K562 (cell line): ENCODE measurements around the gene LRRC43. TPM values are rescaled to one million over a fixed set of nuclear protein-coding genes. Genes with fewer than 3 reads are reported as not detected.

ENCODE experiments used
- ATAC-seq: fragments of 200-7000 bp; cut with Tn5 transposase; 3 replicates; pipeline ENCODE4 v1.9.1; 2020; ENCODE audit warnings: moderate library complexity
- BruUV-seq: library from RNA; stranded (reverse); fragments of 400-500 nt; replicated peaks from 2 replicates; lab custom pipeline; 2021; lab: Mats Ljungman, UMichigan
- CTCF ChIA-PET: fragments of 300-600 bp; formaldehyde crosslinking; extraction: SDS; loops from one replicate; lab custom pipeline; 2021; ENCODE audit warnings: low intra/inter-chr PET ratio; lab: Yijun Ruan, JAX
- POLR2A ChIA-PET: fragments of 300-600, 350-650 bp; sonication (Branson Sonifier 250); formaldehyde crosslinking; extraction: SDS; loops from one replicate; lab custom pipeline; 2021; ENCODE audit warnings: antibody characterized with exemption, inconsistent platforms; lab: Yijun Ruan, JAX
- DNase-seq, 4 experiments: peaks; one replicate each; pipeline versions ENCODE4 v3.0.0 to v3.0.0-alpha.2; 2011 to 2018; ENCODE audit warnings: low spot score in 3 of 4, mixed read lengths in 3 of 4; ENCODE audit errors: extremely low read depth in 1 of 4
- FAIRE-seq: peaks from 2 replicates; lab custom pipeline; 2011; peaks lifted over from hg19 to GRCh38; lab: Jason Lieb, UNC
- H2AFZ ChIP-seq: 2 replicates; pipeline ENCODE4 v1.6.0; 2011; ENCODE audit warnings: low read depth, low read length, control low read depth, inconsistent platforms
- H3K27ac ChIP-seq: fragments of 200-600 bp; 3 replicates; pipeline ENCODE4 v1.8.0; 2011; ENCODE audit warnings: low read depth, mild to moderate bottlenecking, control low read depth, inconsistent platforms, low read length, moderate library complexity, mixed read lengths; ENCODE audit errors: extremely low read depth
- H3K27me3 ChIP-seq, 2 experiments: fragments of 300-600 bp in 1 of 2; 2 replicates in 1 of 2; 3 replicates in 1 of 2; pipeline versions ENCODE4 v1.6.0 to v1.8.0; 2011; ENCODE audit warnings: inconsistent platforms in 2 of 2, low read length in 2 of 2, mild to moderate bottlenecking in 1 of 2, mixed read lengths in 1 of 2, moderate library complexity in 1 of 2; ENCODE audit not compliant: control insufficient read depth in 2 of 2, insufficient read depth in 2 of 2
- H3K36me3 ChIP-seq: fragments of 300-600 bp; 3 replicates; pipeline ENCODE4 v1.8.0; 2011; ENCODE audit warnings: mild to moderate bottlenecking, low read length, inconsistent platforms; ENCODE audit not compliant: control insufficient read depth, insufficient read depth
- H3K4me1 ChIP-seq, 2 experiments: fragments of 200-600 bp in 1 of 2; replicated peaks in 1 of 2; 2 replicates in 1 of 2; 3 replicates in 1 of 2; pipeline versions ENCODE4 v1.5.1 to v1.8.0; 2011; ENCODE audit warnings: inconsistent platforms in 2 of 2, low read length in 2 of 2, mild to moderate bottlenecking in 1 of 2, mixed read lengths in 1 of 2, moderate library complexity in 1 of 2; ENCODE audit not compliant: control insufficient read depth in 2 of 2, insufficient read depth in 2 of 2
- H3K4me2 ChIP-seq: 2 replicates; pipeline ENCODE4 v1.6.1; 2011; ENCODE audit warnings: low read length, control low read depth, inconsistent platforms, mixed read lengths; ENCODE audit not compliant: insufficient read depth
- H3K4me3 ChIP-seq: fragments of 200-600 bp; sonication (generic), shearing (Covaris generic); 2 replicates; pipeline ENCODE4 v1.5.1; 2016; ENCODE audit warnings: control low read depth, inconsistent platforms
- H3K79me2 ChIP-seq: fragments of 200-600 bp; 3 replicates; pipeline ENCODE4 v1.8.0; 2011; ENCODE audit warnings: low read length, inconsistent platforms; ENCODE audit not compliant: control insufficient read depth, insufficient read depth
- H3K9ac ChIP-seq, 2 experiments: 2 replicates each; pipeline versions ENCODE4 v1.6.0 to v1.6.1; 2011; ENCODE audit warnings: low read depth in 2 of 2, low read length in 2 of 2, control low read depth in 1 of 2, inconsistent platforms in 1 of 2, mild to moderate bottlenecking in 1 of 2, mixed read lengths in 1 of 2; ENCODE audit not compliant: insufficient read depth in 1 of 2
- H3K9me1 ChIP-seq: one replicate; pipeline ENCODE4 v1.6.0; 2011; ENCODE audit warnings: inconsistent platforms, mild to moderate bottlenecking, low read length, moderate library complexity; ENCODE audit not compliant: control insufficient read depth, insufficient read depth
- H3K9me3 ChIP-seq: replicated peaks from 2 replicates; pipeline ENCODE4 v1.5.1; 2011; ENCODE audit warnings: low read depth, low read length, inconsistent platforms; ENCODE audit not compliant: control insufficient read depth, insufficient read depth
- H4K20me1 ChIP-seq: replicated peaks from 2 replicates; pipeline ENCODE4 v1.6.1; 2011; ENCODE audit warnings: low read length, inconsistent platforms, mixed read lengths; ENCODE audit not compliant: control insufficient read depth, insufficient read depth
- BCL6 ChIP-seq: fragments of 250-450 bp; sonication (Bioruptor Pico); IDR thresholded peaks from 2 replicates; pipeline ENCODE4 v1.4.0; 2020
- CREB3 ChIP-seq: fragments of 450-650 bp; conservative IDR thresholded peaks from 2 replicates; pipeline ENCODE4 v1.6.1; 2016; ENCODE audit warnings: missing genetic modification characterization, low read depth, mild to moderate bottlenecking, missing compliant biosample characterization, moderate library complexity
- DIDO1 ChIP-seq: fragments of 450-650 bp; IDR thresholded peaks from 2 replicates; pipeline ENCODE4 v1.6.1; 2016; ENCODE audit warnings: low read depth, missing biosample characterization, missing genetic modification characterization
- EHMT2 ChIP-seq: fragments of 450-650 bp; IDR thresholded peaks from 2 replicates; pipeline ENCODE4 v1.6.1; 2018; ENCODE audit warnings: antibody characterized with exemption
- FUS ChIP-seq: fragments of 200-400 bp; formaldehyde crosslinking; optimal IDR thresholded peaks from 2 replicates; pipeline ENCODE3; 2017; ENCODE audit warnings: low read depth, low read length
- GATAD2B ChIP-seq: fragments of 450-650 bp; IDR thresholded peaks from 2 replicates; pipeline ENCODE4 v1.6.1; 2017; ENCODE audit warnings: mild to moderate bottlenecking, borderline replicate concordance
- KLF6 ChIP-seq: fragments of 250-450 bp; sonication (Bioruptor Pico); IDR thresholded peaks from 2 replicates; pipeline ENCODE4 v1.4.0; 2020; ENCODE audit warnings: mild to moderate bottlenecking, moderate library complexity, borderline replicate concordance
- RAD51 ChIP-seq: fragments of 450-650 bp; IDR thresholded peaks from 2 replicates; pipeline ENCODE4 v1.7.1; 2016; ENCODE audit warnings: low read depth, mild to moderate bottlenecking, borderline replicate concordance
- SIX5 ChIP-seq, 2 experiments: IDR thresholded peaks; 2 replicates each; pipeline ENCODE4 v1.6.1; 2011; ENCODE audit warnings: low read length in 2 of 2, borderline replicate concordance in 1 of 2, low read depth in 1 of 2, mild to moderate bottlenecking in 1 of 2, moderate library complexity in 1 of 2; ENCODE audit not compliant: insufficient read depth in 1 of 2
- SMAD1 ChIP-seq: fragments of 150-350 bp; IDR thresholded peaks from 2 replicates; pipeline ENCODE4 v1.6.1; 2014; ENCODE audit warnings: low read length, low read depth; ENCODE audit not compliant: partially characterized antibody
- SRSF1 ChIP-seq: fragments of 200-400 bp; formaldehyde crosslinking; IDR thresholded peaks from 2 replicates; pipeline ENCODE4 v1.6.1; 2017; ENCODE audit warnings: mild to moderate bottlenecking, low read depth, low read length, moderate library complexity
- TARDBP ChIP-seq: fragments of 450-650 bp; IDR thresholded peaks from 2 replicates; pipeline ENCODE4 v1.6.1; 2016
- ZNF23 ChIP-seq: fragments of 250-450 bp; sonication (Bioruptor Pico); IDR thresholded peaks from 2 replicates; pipeline ENCODE4 v1.4.0; 2020; ENCODE audit warnings: mild to moderate bottlenecking
- ZNF699 ChIP-seq: fragments of 250-450 bp; sonication (Bioruptor Pico); IDR thresholded peaks from 2 replicates; pipeline ENCODE4 v1.8.0; 2021; ENCODE audit warnings: mild to moderate bottlenecking, moderate library complexity; ENCODE audit not compliant: insufficient replicate concordance
- WGBS: fragments of 100-300 bp; shearing (Covaris generic); methylation state at CpG from one replicate; pipeline ENCODE4 v1.1.6; 2016; ENCODE audit warnings: low coverage, mixed read lengths; ENCODE audit not compliant: insufficient coverage; ENCODE audit errors: missing lambda C conversion rate; 5-methylcytosine and 5-hydroxymethylcytosine counted together
- in situ Hi-C: fragments of 300-500 bp; cut with MboI; formaldehyde crosslinking; loops from 4 replicates; pipeline ENCODE4 v1.15.0; 2018; ENCODE audit warnings: inconsistent platforms, mixed read lengths
- intact Hi-C: fragments of 100-400 bp; cut with micrococcal nuclease; formaldehyde crosslinking; loops from 2 replicates; pipeline ENCODE4 v1.14.2; 2022
- polyA plus RNA-seq, 8 experiments: library from polyadenylated mRNA; depleted of rRNA in 4 of 8; stranded (reverse) in 5 of 8; unstranded in 3 of 8; fragments of >200 nt; fragmentation: Nextera tagmentation in 2 of 8; fragmentation: Illumina TruSeq in 1 of 8; extraction: Ambion mirVana in 2 of 8; extraction: Trizol in 1 of 8; gene quantifications; 2 replicates each; pipeline versions ENCODE4 v1.2.1 to v1.2.3, GENCODE V29; 2011 to 2014; ENCODE audit warnings: inconsistent platforms in 1 of 8, missing spikeins in 1 of 8
- total RNA-seq, 7 experiments: library from RNA; depleted of rRNA in 6 of 7; stranded (reverse); fragments of >200 nt in 6 of 7; fragmentation: Illumina TruSeq in 2 of 7; extraction: Trizol in 2 of 7; gene quantifications; 2 replicates each; pipeline versions ENCODE4 v1.2.1 to v1.2.3, GENCODE V29; 2011 to 2021; ENCODE audit warnings: low replicate concordance in 1 of 7
- TF ChIP-seq, protein P1 (sequence below), 2 experiments: fragments of 450-650 bp; IDR thresholded peaks; 2 replicates each; pipeline ENCODE4 v1.6.1; 2016
- TF ChIP-seq, protein P2 (sequence below): fragments of 250-450 bp; sonication (Bioruptor Pico); IDR thresholded peaks from 2 replicates; pipeline ENCODE4 v1.4.0; 2020; ENCODE audit warnings: mild to moderate bottlenecking
- TF ChIP-seq, protein P3 (sequence below): fragments of 200-800 bp; sonication (Bioruptor generic); IDR thresholded peaks from 2 replicates; pipeline ENCODE4 v1.6.1; 2017; ENCODE audit warnings: missing genetic modification characterization, missing compliant biosample characterization

LRRC43 gene
- total and polyA plus RNA-seq, 9 of the 15 experiments (the other 6 are each of a cell fraction or from before 2014, with no cell fraction given) = 0.19 TPM; not detected in 8

- in situ Hi-C loops (no loop called here), intact Hi-C loops (loop anchor here (5.0 kb wide), 1 partner anchor 41 kb away; the partner anchor contains the start of gene VPS33A)
- H3K27ac ChIP-seq = peak overlapping the region; percentile 47; the same call in 1 of the 3 replicates
- CTCF ChIA-PET = no interaction called here
- POLR2A ChIA-PET = interaction anchor here (0.6 to 11.0 kb wide), 7 partner anchors 10 to 626 kb away, joined by 3 to 149 read pairs (median 4); partner anchors contain the start of gene B3GNT4
- FAIRE-seq = no peak
- H3K79me2 ChIP-seq = peaks cover 40% of the 10 kb centered on the region
- no peaks in the 10 kb centered on the region for H3K27me3 ChIP-seq
- peak overlapping the region; percentile 23 to 88; a peak in 3 of 4 replicates for H3K9ac ChIP-seq
- H3K4me1 ChIP-seq = peaks cover 21 to 42% of the 10 kb centered on the region in 2 experiments
- H3K4me2 ChIP-seq = peak overlapping the region; percentile 81
- DNase-seq = no peak
- peaks cover 39% of the 10 kb centered on the region for H3K36me3 ChIP-seq
- peak overlapping the region; percentile 89 for H2AFZ ChIP-seq
- no peaks in the 10 kb centered on the region for H3K9me3 ChIP-seq
- no peaks in the 10 kb centered on the region for H3K9me1 ChIP-seq
- BruUV-seq = no TSS peak
- peaks cover 5% of the 10 kb centered on the region; the same call in 1 of the 2 replicates for H4K20me1 ChIP-seq
- ATAC-seq = peak; percentile 81
- H3K4me3 ChIP-seq = peak overlapping the region; percentile 32
- WGBS = 12% methylated on average over 31 of the region's 55 CpGs
- TF ChIP-seq CREB3 (tag) (no peak), FUS (no peak), DIDO1 (tag) (no peak), TARDBP (no peak), BCL6 (CRISPR knock-in tag) (no peak), ZNF699 (no peak), KLF6 (CRISPR knock-in tag) (no peak), GATAD2B (no peak), SIX5 (IDR thresholded peaks at IDR 0.05; ENCODE audit: borderline replicate concordance in 1 of 2, insufficient read depth in 1 of 2, low read depth in 1 of 2, low read length in 2 of 2) (no peak), RAD51 (no peak), ZNF23 (CRISPR knock-in tag) (no peak), EHMT2 (peak; percentile 94), SRSF1 (no peak), SMAD1 (no peak)
- TF ChIP-seq, protein P1, sequence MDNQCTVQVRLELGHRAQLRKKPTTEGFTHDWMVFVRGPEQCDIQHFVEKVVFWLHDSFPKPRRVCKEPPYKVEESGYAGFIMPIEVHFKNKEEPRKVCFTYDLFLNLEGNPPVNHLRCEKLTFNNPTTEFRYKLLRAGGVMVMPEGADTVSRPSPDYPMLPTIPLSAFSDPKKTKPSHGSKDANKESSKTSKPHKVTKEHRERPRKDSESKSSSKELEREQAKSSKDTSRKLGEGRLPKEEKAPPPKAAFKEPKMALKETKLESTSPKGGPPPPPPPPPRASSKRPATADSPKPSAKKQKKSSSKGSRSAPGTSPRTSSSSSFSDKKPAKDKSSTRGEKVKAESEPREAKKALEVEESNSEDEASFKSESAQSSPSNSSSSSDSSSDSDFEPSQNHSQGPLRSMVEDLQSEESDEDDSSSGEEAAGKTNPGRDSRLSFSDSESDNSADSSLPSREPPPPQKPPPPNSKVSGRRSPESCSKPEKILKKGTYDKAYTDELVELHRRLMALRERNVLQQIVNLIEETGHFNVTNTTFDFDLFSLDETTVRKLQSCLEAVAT (IDR thresholded peaks at IDR 0.05) = no peak
- TF ChIP-seq, protein P2, sequence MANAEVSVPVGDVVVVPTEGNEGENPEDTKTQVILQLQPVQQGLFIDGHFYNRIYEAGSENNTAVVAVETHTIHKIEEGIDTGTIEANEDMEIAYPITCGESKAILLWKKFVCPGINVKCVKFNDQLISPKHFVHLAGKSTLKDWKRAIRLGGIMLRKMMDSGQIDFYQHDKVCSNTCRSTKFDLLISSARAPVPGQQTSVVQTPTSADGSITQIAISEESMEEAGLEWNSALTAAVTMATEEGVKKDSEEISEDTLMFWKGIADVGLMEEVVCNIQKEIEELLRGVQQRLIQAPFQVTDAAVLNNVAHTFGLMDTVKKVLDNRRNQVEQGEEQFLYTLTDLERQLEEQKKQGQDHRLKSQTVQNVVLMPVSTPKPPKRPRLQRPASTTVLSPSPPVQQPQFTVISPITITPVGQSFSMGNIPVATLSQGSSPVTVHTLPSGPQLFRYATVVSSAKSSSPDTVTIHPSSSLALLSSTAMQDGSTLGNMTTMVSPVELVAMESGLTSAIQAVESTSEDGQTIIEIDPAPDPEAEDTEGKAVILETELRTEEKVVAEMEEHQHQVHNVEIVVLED (CRISPR knock-in tag) = no peak
- TF ChIP-seq, protein P3, sequence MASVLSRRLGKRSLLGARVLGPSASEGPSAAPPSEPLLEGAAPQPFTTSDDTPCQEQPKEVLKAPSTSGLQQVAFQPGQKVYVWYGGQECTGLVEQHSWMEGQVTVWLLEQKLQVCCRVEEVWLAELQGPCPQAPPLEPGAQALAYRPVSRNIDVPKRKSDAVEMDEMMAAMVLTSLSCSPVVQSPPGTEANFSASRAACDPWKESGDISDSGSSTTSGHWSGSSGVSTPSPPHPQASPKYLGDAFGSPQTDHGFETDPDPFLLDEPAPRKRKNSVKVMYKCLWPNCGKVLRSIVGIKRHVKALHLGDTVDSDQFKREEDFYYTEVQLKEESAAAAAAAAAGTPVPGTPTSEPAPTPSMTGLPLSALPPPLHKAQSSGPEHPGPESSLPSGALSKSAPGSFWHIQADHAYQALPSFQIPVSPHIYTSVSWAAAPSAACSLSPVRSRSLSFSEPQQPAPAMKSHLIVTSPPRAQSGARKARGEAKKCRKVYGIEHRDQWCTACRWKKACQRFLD (CRISPR knock-in tag) = no peak
Observed at GRCh38 chr12:122226366-122227125, 43.6 kb downstream of the LRRC43 start.
